Measurements from ENCODE around the gene PROK1. TPM values are rescaled to one million over a fixed set of nuclear protein-coding genes. Genes with fewer than 3 reads are reported as not detected.

The PROK1 gene
- polyA plus RNA-seq, 1 donor (not counting 4 experiments of a cell fraction or from before 2014, with no cell fraction given): not detected

GRCh38 chr1:110440877-110441276 lies 10.1 kb upstream of the PROK1 start:
- H4K20me1 ChIP-seq (ENCODE audit: control insufficient read depth, extremely low read depth, insufficient read depth, low read length): no peaks in the 10 kb centered on the region
- no peaks in the 10 kb centered on the region for H3K9me1 ChIP-seq (ENCODE audit: control insufficient read depth, extremely low read depth, insufficient read depth, low read length)
- no peak overlapping the region for H3K4me2 ChIP-seq (ENCODE audit: control insufficient read depth, extremely low read depth, insufficient read depth, low read depth, low read length)
- H3K27ac ChIP-seq (ENCODE audit: control insufficient read depth, insufficient read depth, low read length): no peak overlapping the region
- H3K9me3 ChIP-seq (ENCODE audit: control insufficient read depth, low read depth, low read length): no peaks in the 10 kb centered on the region
- FAIRE-seq: no peak
- no peak for TF ChIP-seq EZH2 (IDR thresholded peaks at IDR 0.05; ENCODE audit: low read length)
- TF ChIP-seq CTCF (optimal IDR thresholded peaks at IDR 0.05 in 1 of 3, IDR thresholded peaks at IDR 0.05 in 1 of 3, conservative IDR thresholded peaks at IDR 0.05 in 1 of 3; ENCODE audit: extremely low read depth in 1 of 3, insufficient read depth in 2 of 3, low read length in 3 of 3): no peak
- DNase-seq (ENCODE audit: low read depth, low spot score): no peak
- H3K36me3 ChIP-seq (ENCODE audit: control insufficient read depth in 2 of 2, extremely low read depth in 1 of 2, insufficient read depth in 2 of 2, low read length in 2 of 2): no peaks in the 10 kb centered on the region
- H3K9ac ChIP-seq (ENCODE audit: control insufficient read depth, extremely low read depth, insufficient read depth, low read length): no peak overlapping the region
- no peak overlapping the region for H2AFZ ChIP-seq (ENCODE audit: control insufficient read depth, low read length)
- H3K79me2 ChIP-seq (ENCODE audit: control insufficient read depth, insufficient read depth, low read length): no peaks in the 10 kb centered on the region
- dilution Hi-C loops (cut with MboI; ENCODE audit: extremely low pct_ligation_motif_present, low sequenced_read_pairs): no loop called here
- no peaks in the 10 kb centered on the region for H3K27me3 ChIP-seq (ENCODE audit: control insufficient read depth, extremely low read depth, insufficient read depth, low read length)
- no peaks in the 10 kb centered on the region for H3K4me1 ChIP-seq (ENCODE audit: control insufficient read depth, extremely low read depth, insufficient read depth, low read length)
- no peak overlapping the region for H3K4me3 ChIP-seq (ENCODE audit: control insufficient read depth in 2 of 3, extremely low read depth in 1 of 3, insufficient read depth in 2 of 3, low read depth in 1 of 3, low read length in 3 of 3)

GRCh38 chr1:110441888-110442287 lies 9.1 kb upstream of the PROK1 start:
- Histone ChIP-seq H3K9ac (ENCODE audit: control insufficient read depth, extremely low read depth, insufficient read depth, low read length) (no peak overlapping the region), H3K36me3 (ENCODE audit: control insufficient read depth in 2 of 2, extremely low read depth in 1 of 2, insufficient read depth in 2 of 2, low read length in 2 of 2) (no peaks in the 10 kb centered on the region), H3K4me2 (ENCODE audit: control insufficient read depth, extremely low read depth, insufficient read depth, low read depth, low read length) (no peak overlapping the region), H3K4me1 (ENCODE audit: control insufficient read depth, extremely low read depth, insufficient read depth, low read length) (no peaks in the 10 kb centered on the region), H3K9me1 (ENCODE audit: control insufficient read depth, extremely low read depth, insufficient read depth, low read length) (no peaks in the 10 kb centered on the region), H3K27me3 (ENCODE audit: control insufficient read depth, extremely low read depth, insufficient read depth, low read length) (no peaks in the 10 kb centered on the region), H3K79me2 (ENCODE audit: control insufficient read depth, insufficient read depth, low read length) (no peaks in the 10 kb centered on the region), H3K4me3 (ENCODE audit: control insufficient read depth in 2 of 3, extremely low read depth in 1 of 3, insufficient read depth in 2 of 3, low read depth in 1 of 3, low read length in 3 of 3) (no peak overlapping the region), H3K27ac (ENCODE audit: control insufficient read depth, insufficient read depth, low read length) (no peak overlapping the region), H3K9me3 (ENCODE audit: control insufficient read depth, low read depth, low read length) (no peaks in the 10 kb centered on the region), H2AFZ (ENCODE audit: control insufficient read depth, low read length) (no peak overlapping the region), H4K20me1 (ENCODE audit: control insufficient read depth, extremely low read depth, insufficient read depth, low read length) (no peaks in the 10 kb centered on the region)
- FAIRE-seq: no peak
- dilution Hi-C loops (cut with MboI; ENCODE audit: extremely low pct_ligation_motif_present, low sequenced_read_pairs): no loop called here
- DNase-seq (ENCODE audit: low read depth, low spot score): no peak
- no peak for TF ChIP-seq EZH2 (IDR thresholded peaks at IDR 0.05; ENCODE audit: low read length)
- no peak for TF ChIP-seq CTCF (optimal IDR thresholded peaks at IDR 0.05 in 1 of 3, IDR thresholded peaks at IDR 0.05 in 1 of 3, conservative IDR thresholded peaks at IDR 0.05 in 1 of 3; ENCODE audit: extremely low read depth in 1 of 3, insufficient read depth in 2 of 3, low read length in 3 of 3)

All from keratinocyte (primary cell).